HG03342 (cell line): ENCODE results near the gene MMP17.

Experiments used
- ATAC-seq: cut with Tn5 transposase; IDR thresholded peaks from one replicate; pipeline ENCODE4 v1.9.1; 2021; ENCODE audit warnings: mild to moderate bottlenecking, moderate library complexity; ENCODE audit not compliant: unreplicated experiment

MMP17 gene

GRCh38 chr12:131892711-131893604, 64.8 kb downstream of the MMP17 start:
- ATAC-seq: no peak

GRCh38 chr12:131893605-131894312, 65.6 kb downstream of the MMP17 start:
- no peak for ATAC-seq

GRCh38 chr12:131894313-131894860, 66.2 kb downstream of the MMP17 start, which contains the start of gene ULK1:
ULK1 (plus strand) TSS chr12:131894622; CDS start chr12:131895002, 380 bp downstream.
- ATAC-seq: peak; percentile 72

GRCh38 chr12:131894981-131895639, 66.9 kb downstream of the MMP17 start:
- peak; percentile 6 for ATAC-seq

- peak; percentile 21 for ATAC-seq
These were observed 67.5 kb downstream of the MMP17 start for GRCh38 chr12:131895640-131896079.

- ATAC-seq: peak; percentile 64
These were observed 68.1 kb downstream of the MMP17 start for GRCh38 chr12:131896080-131896810.

GRCh38 chr12:131896811-131897270, 68.6 kb downstream of the MMP17 start:
- no peak for ATAC-seq

GRCh38 chr12:131897276-131897675, 69.1 kb downstream of the MMP17 start:
- ATAC-seq: no peak

- no peak for ATAC-seq
These were observed 69.7 kb downstream of the MMP17 start for GRCh38 chr12:131897875-131898274.

- no peak for ATAC-seq
These were observed 72.2 kb downstream of the MMP17 start for GRCh38 chr12:131900397-131900796.
